H1 (cell line): ENCODE data around the gene CPA3. TPM values are rescaled to one million over a fixed set of nuclear protein-coding genes. Genes with fewer than 3 reads are reported as not detected.

Experiments
- CTCF ChIA-PET: fragments of 300-600 bp; sonication (Branson Sonifier 250); formaldehyde crosslinking; loops from one replicate; lab custom pipeline; 2021; ENCODE audit not compliant: partially characterized antibody; lab: Charles Lee
- POLR2A ChIA-PET: fragments of 300-600 bp; sonication (Branson Sonifier 250); formaldehyde crosslinking; loops from one replicate; lab custom pipeline; 2021; ENCODE audit warnings: inconsistent platforms; ENCODE audit not compliant: partially characterized antibody; lab: Charles Lee
- DNase-seq, 2 experiments: peaks; one replicate each; pipeline versions ENCODE4 v3.0.0 to v3.0.0-alpha.2; 2010 to 2022; ENCODE audit warnings: low spot score in 2 of 2, low read depth in 1 of 2, mixed read lengths in 1 of 2
- FAIRE-seq: peaks from 2 replicates; lab custom pipeline; 2011; peaks lifted over from hg19 to GRCh38; lab: Jason Lieb, UNC
- H2AFZ ChIP-seq: 2 replicates; pipeline ENCODE4 v1.8.1; 2012; ENCODE audit warnings: low read length, inconsistent platforms
- H2AK5ac ChIP-seq: 2 replicates; pipeline ENCODE4 v1.6.1; 2013; ENCODE audit warnings: low read depth, low read length
- H2BK120ac ChIP-seq: replicated peaks from 2 replicates; pipeline ENCODE3; 2013; ENCODE audit warnings: low read depth, low read length, inconsistent platforms
- H2BK12ac ChIP-seq: 2 replicates; pipeline ENCODE4 v1.6.1; 2013; ENCODE audit warnings: low read depth, low read length
- H2BK15ac ChIP-seq: 2 replicates; pipeline ENCODE4 v1.6.1; 2013; ENCODE audit warnings: low read length
- H2BK20ac ChIP-seq: 2 replicates; pipeline ENCODE4 v1.6.1; 2013; ENCODE audit warnings: low read length
- H2BK5ac ChIP-seq: 2 replicates; pipeline ENCODE4 v1.6.1; 2013; ENCODE audit warnings: low read depth, low read length
- H3K14ac ChIP-seq: 2 replicates; pipeline ENCODE4 v1.6.1; 2013; ENCODE audit warnings: inconsistent platforms; ENCODE audit not compliant: insufficient read length
- H3K18ac ChIP-seq: 2 replicates; pipeline ENCODE4 v1.6.1; 2013; ENCODE audit warnings: low read length; ENCODE audit errors: extremely low read depth
- H3K23ac ChIP-seq: 2 replicates; pipeline ENCODE4 v1.6.1; 2013; ENCODE audit warnings: inconsistent platforms; ENCODE audit not compliant: insufficient read length
- H3K23me2 ChIP-seq: 2 replicates; pipeline ENCODE4 v1.6.1; 2013; ENCODE audit warnings: low read depth, low read length
- H3K27ac ChIP-seq: 2 replicates; pipeline ENCODE4 v1.6.1; 2011; ENCODE audit warnings: low read depth, low read length, inconsistent platforms
- H3K27me3 ChIP-seq, 4 experiments: replicated peaks in 1 of 4; 1 replicate in 1 of 4; 2 replicates in 3 of 4; pipeline versions ENCODE4 v1.6.1 to v1.8.1; 2011 to 2013; ENCODE audit warnings: low read length in 3 of 4, mild to moderate bottlenecking in 3 of 4, inconsistent platforms in 2 of 4, mixed read lengths in 2 of 4, moderate library complexity in 1 of 4; ENCODE audit not compliant: control insufficient read depth in 3 of 4, insufficient read depth in 3 of 4; ENCODE audit errors: extremely low read depth in 1 of 4
- H3K36me3 ChIP-seq, 4 experiments: 2 replicates each; pipeline versions ENCODE4 v1.6.1 to v1.8.1; 2011 to 2013; ENCODE audit warnings: mild to moderate bottlenecking in 4 of 4, low read length in 3 of 4, moderate library complexity in 2 of 4, control low read depth in 1 of 4, inconsistent platforms in 1 of 4; ENCODE audit not compliant: insufficient read depth in 4 of 4, control insufficient read depth in 2 of 4
- H3K4ac ChIP-seq: replicated peaks from 2 replicates; pipeline ENCODE3; 2013; ENCODE audit warnings: low read length, low read depth, mixed read lengths, inconsistent platforms; ENCODE audit not compliant: insufficient read length
- H3K4me1 ChIP-seq, 4 experiments: replicated peaks in 1 of 4; 1 replicate in 1 of 4; 2 replicates in 3 of 4; pipeline versions ENCODE4 v1.6.1 to v1.8.1; 2011 to 2013; ENCODE audit warnings: low read length in 3 of 4, inconsistent platforms in 2 of 4, mixed read lengths in 1 of 4; ENCODE audit not compliant: insufficient read depth in 4 of 4, control insufficient read depth in 3 of 4
- H3K4me2 ChIP-seq, 2 experiments: 2 replicates each; pipeline versions ENCODE4 v1.6.1 to v1.8.1; 2011 to 2013; ENCODE audit warnings: low read depth in 2 of 2, low read length in 2 of 2, control low read depth in 1 of 2, inconsistent platforms in 1 of 2, mild to moderate bottlenecking in 1 of 2; ENCODE audit not compliant: insufficient read depth in 1 of 2
- H3K4me3 ChIP-seq, 4 experiments: fragments of 200-600, 300-600 bp in 1 of 4; sonication (generic), shearing (Covaris generic), sonication (Bioruptor Twin) in 1 of 4; 2 replicates each; pipeline versions ENCODE4 v1.5.1 to v1.8.1; 2011 to 2016; ENCODE audit warnings: low read length in 4 of 4, low read depth in 3 of 4, control low read depth in 2 of 4, inconsistent platforms in 2 of 4, mild to moderate bottlenecking in 2 of 4, mixed read lengths in 1 of 4, moderate library complexity in 1 of 4; ENCODE audit not compliant: insufficient read depth in 2 of 4; ENCODE audit errors: extremely low read depth in 1 of 4
- H3K56ac ChIP-seq: replicated peaks from 2 replicates; pipeline ENCODE3; 2013; ENCODE audit warnings: low read depth, mild to moderate bottlenecking, mixed read lengths, low read length, inconsistent platforms; ENCODE audit not compliant: insufficient read length
- H3K79me1 ChIP-seq: 2 replicates; pipeline ENCODE4 v1.6.1; 2013; ENCODE audit warnings: low read depth, low read length, control low read depth
- H3K79me2 ChIP-seq, 2 experiments: 2 replicates each; pipeline versions ENCODE4 v1.6.1 to v1.8.1; 2012 to 2013; ENCODE audit warnings: low read length in 2 of 2, mild to moderate bottlenecking in 2 of 2, inconsistent platforms in 1 of 2; ENCODE audit not compliant: insufficient read depth in 2 of 2, control insufficient read depth in 1 of 2
- H3K9ac ChIP-seq, 4 experiments: replicated peaks in 1 of 4; 1 replicate in 1 of 4; 2 replicates in 3 of 4; pipeline versions ENCODE4 v1.6.1 to v1.8.1; 2011 to 2013; ENCODE audit warnings: low read depth in 3 of 4, low read length in 3 of 4, control low read depth in 2 of 4, mild to moderate bottlenecking in 2 of 4, moderate library complexity in 2 of 4, inconsistent platforms in 1 of 4; ENCODE audit errors: extremely low read depth in 1 of 4
- H3K9me3 ChIP-seq, 2 experiments: 2 replicates each; pipeline versions ENCODE4 v1.6.1 to v1.8.1; 2012 to 2013; ENCODE audit warnings: mild to moderate bottlenecking in 2 of 2, moderate library complexity in 2 of 2, control low read depth in 1 of 2, inconsistent platforms in 1 of 2, low read depth in 1 of 2, low read length in 1 of 2, mixed read lengths in 1 of 2; ENCODE audit not compliant: insufficient read depth in 2 of 2
- H4K20me1 ChIP-seq, 2 experiments: replicated peaks in 1 of 2; 2 replicates each; pipeline versions ENCODE3 to v1.8.1; 2011 to 2013; ENCODE audit warnings: inconsistent platforms in 2 of 2, low read length in 2 of 2, mild to moderate bottlenecking in 1 of 2; ENCODE audit not compliant: insufficient read depth in 2 of 2, control insufficient read depth in 1 of 2
- H4K5ac ChIP-seq: 2 replicates; pipeline ENCODE4 v1.6.1; 2013; ENCODE audit warnings: low read length, low read depth, mixed read lengths, inconsistent platforms; ENCODE audit not compliant: insufficient read length
- H4K8ac ChIP-seq: 2 replicates; pipeline ENCODE4 v1.8.0; 2013; ENCODE audit warnings: mild to moderate bottlenecking, moderate library complexity, low read length, inconsistent platforms; ENCODE audit not compliant: insufficient read depth; ENCODE audit errors: extremely low read depth
- H4K91ac ChIP-seq: replicated peaks from 2 replicates; pipeline ENCODE3; 2013; ENCODE audit warnings: low read length, mixed read lengths, inconsistent platforms; ENCODE audit not compliant: insufficient read length
- BRCA1 ChIP-seq: IDR thresholded peaks from 2 replicates; pipeline ENCODE4 v1.6.1; 2012; ENCODE audit warnings: low read depth, low read length, improper control_type of control experiment
- CBX8 ChIP-seq: fragments of 300-800, 300-1000 bp; sonication (generic); IDR thresholded peaks from 2 replicates; pipeline ENCODE4 v1.7.1; 2016; ENCODE audit warnings: low read depth, low read length, borderline replicate concordance
- CHD1 ChIP-seq: IDR thresholded peaks from 2 replicates; pipeline ENCODE4 v1.6.1; 2012; ENCODE audit warnings: low read depth, low read length, improper control_type of control experiment
- EP300 ChIP-seq, 2 experiments: IDR thresholded peaks; 1 replicate in 1 of 2; 2 replicates in 1 of 2; pipeline ENCODE4 v1.6.1; 2011 to 2012; ENCODE audit warnings: low read depth in 2 of 2, low read length in 2 of 2, mild to moderate bottlenecking in 2 of 2, borderline replicate concordance in 1 of 2, inconsistent platforms in 1 of 2, moderate library complexity in 1 of 2
- EZH2 ChIP-seq: fragments of 200-600 bp; sonication (generic); IDR thresholded peaks from 2 replicates; pipeline ENCODE4 v1.7.1; 2012; ENCODE audit warnings: low read depth, mild to moderate bottlenecking, moderate library complexity, low read length, inconsistent platforms; ENCODE audit not compliant: severe bottlenecking
- FOSL1 ChIP-seq: IDR thresholded peaks from 2 replicates; pipeline ENCODE4 v1.6.1; 2011; ENCODE audit warnings: mild to moderate bottlenecking, low read depth, low read length, moderate library complexity; ENCODE audit not compliant: insufficient read depth
- KDM5A ChIP-seq: fragments of 200-600 bp; IDR thresholded peaks from 2 replicates; pipeline ENCODE4 v1.7.1; 2012; ENCODE audit warnings: mild to moderate bottlenecking, low read length, inconsistent platforms, mixed read lengths
- POLR2A ChIP-seq, 2 experiments: IDR thresholded peaks; 1 replicate in 1 of 2; 2 replicates in 1 of 2; pipeline ENCODE4 v1.6.1; 2011; ENCODE audit warnings: low read depth in 2 of 2, low read length in 2 of 2, mild to moderate bottlenecking in 2 of 2; ENCODE audit errors: control extremely low read depth in 1 of 2
- RFX5 ChIP-seq: IDR thresholded peaks from 2 replicates; pipeline ENCODE4 v1.6.1; 2011; ENCODE audit warnings: low read depth, low read length, improper control_type of control experiment, borderline replicate concordance
- RNF2 ChIP-seq: fragments of 200-900, 300-1000 bp; sonication (generic); IDR thresholded peaks from 2 replicates; pipeline ENCODE4 v1.7.1; 2016; ENCODE audit warnings: borderline replicate concordance, low read depth, mild to moderate bottlenecking, antibody characterized with exemption, low read length; ENCODE audit not compliant: poor library complexity, severe bottlenecking; ENCODE audit errors: missing control alignments
- SP1 ChIP-seq: IDR thresholded peaks from 2 replicates; pipeline ENCODE4 v1.6.1; 2011; ENCODE audit warnings: low read depth, low read length
- TCF12 ChIP-seq: IDR thresholded peaks from 2 replicates; pipeline ENCODE4 v1.6.1; 2011; ENCODE audit warnings: low read depth, mild to moderate bottlenecking, low read length
- YY1 ChIP-seq: IDR thresholded peaks from 2 replicates; pipeline ENCODE4 v1.6.1; 2011; ENCODE audit warnings: low read depth, mild to moderate bottlenecking, low read length
- ZNF274 ChIP-seq: IDR thresholded peaks from 2 replicates; pipeline ENCODE4 v1.7.0; 2012; ENCODE audit warnings: low read length, borderline replicate concordance; ENCODE audit errors: extremely low read depth
- WGBS, 2 experiments: shearing (Covaris generic) in 1 of 2; methylation state at CpG; one replicate each; pipeline versions ENCODE4 v1.1.6 to v1.1.7; 2013 to 2015; ENCODE audit warnings: low lambda C conversion rate in 2 of 2, mixed read lengths in 2 of 2, inconsistent platforms in 1 of 2, low coverage in 1 of 2, missing lambda C conversion rate in 1 of 2; ENCODE audit not compliant: insufficient replicate concordance in 2 of 2, insufficient coverage in 1 of 2, insufficient read length in 1 of 2; ENCODE audit errors: extremely low coverage in 1 of 2, missing lambda C conversion rate in 1 of 2; 5-methylcytosine and 5-hydroxymethylcytosine counted together
- polyA plus RNA-seq, 7 experiments: library from polyadenylated mRNA; depleted of rRNA in 3 of 7; stranded (reverse) in 5 of 7; unstranded in 2 of 7; fragments of >200 nt in 5 of 7; fragments of 200-250 nt in 2 of 7; gene quantifications; 1 replicate in 5 of 7; 2 replicates in 1 of 7; 4 replicates in 1 of 7; pipeline versions ENCODE4 v1.2.1 to v1.2.3, GENCODE V29; 2011 to 2013; ENCODE audit warnings: missing spikeins in 2 of 7, mixed read lengths in 2 of 7
- total RNA-seq: library from RNA; stranded (reverse); fragmentation: NEBNext Ultra II Directional; extraction: Animal tissue kit (Norgen Biotek cat#: 25700); gene quantifications from 2 replicates; pipeline ENCODE4 v1.2.1, GENCODE V29; 2021
- TF ChIP-seq, protein P1 (sequence below): IDR thresholded peaks from 2 replicates; pipeline ENCODE4 v1.6.1; 2012; ENCODE audit warnings: inconsistent platforms

Gene CPA3
- total and polyA plus RNA-seq, 2 of the 8 experiments (the other 6 are each of a cell fraction or from before 2014, with no cell fraction given): not detected

DNA sequence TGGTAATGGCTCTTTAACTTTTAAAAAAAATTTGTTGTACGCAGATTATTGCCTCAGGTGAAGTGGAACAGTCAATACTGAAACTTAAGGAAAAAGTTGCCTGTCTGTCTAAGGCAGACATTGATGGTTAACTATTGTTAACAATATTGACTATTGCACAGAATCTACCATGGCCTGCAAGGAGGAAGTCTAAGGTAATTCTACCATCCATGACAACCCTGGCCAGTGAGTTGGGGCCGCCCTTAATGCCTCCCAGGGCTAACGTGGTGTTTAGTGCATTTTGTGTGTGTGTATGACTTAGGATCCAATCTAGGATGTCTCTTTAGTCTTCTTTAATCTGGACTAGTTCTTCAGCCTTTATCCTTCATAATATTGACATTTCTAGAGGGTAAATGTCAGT is 39.6 kb upstream of the CPA3 start:
- Histone ChIP-seq H3K56ac (no peak overlapping the region), H3K79me2 (no peaks in the 10 kb centered on the region), H3K18ac (no peak overlapping the region), H3K23me2 (no peaks in the 10 kb centered on the region), H4K20me1 (no peaks in the 10 kb centered on the region), H4K5ac (no peak overlapping the region), H2BK12ac (no peak overlapping the region), H3K4me2 (no peak overlapping the region), H2BK5ac (no peak overlapping the region), H3K4me1 (peaks cover 0 to 5% (median 4%) of the 10 kb centered on the region in 4 experiments; a peak in 3 of 7 replicates), H4K8ac (no peak overlapping the region), H2AFZ (no peak overlapping the region), H3K14ac (no peak overlapping the region), H3K27me3 (no peaks in the 10 kb centered on the region), H3K27ac (no peak overlapping the region), H3K4ac (no peak overlapping the region), H4K91ac (no peak overlapping the region), H3K9ac (no peak overlapping the region), H3K79me1 (no peaks in the 10 kb centered on the region), H2AK5ac (no peak overlapping the region), H2BK15ac (no peak overlapping the region), H2BK20ac (no peak overlapping the region), H2BK120ac (no peak overlapping the region), H3K36me3 (no peaks in the 10 kb centered on the region), H3K23ac (no peak overlapping the region), H3K9me3 (no peaks in the 10 kb centered on the region), H3K4me3 (no peak overlapping the region)
- no peak for DNase-seq
- CTCF ChIA-PET: no interaction called here
- 83% methylated on average over 3 of the region's 3 CpGs; no CpG with 5 or more reads in 1 of the 2 experiments for WGBS, 2 experiments
- POLR2A ChIA-PET: no interaction called here
- no peak for FAIRE-seq
- TF ChIP-seq EZH2 (no peak), YY1 (no peak), EP300 (IDR thresholded peaks at IDR 0.05; ENCODE audit: borderline replicate concordance in 1 of 2, low read depth in 2 of 2, low read length in 2 of 2) (no peak), RFX5 (no peak), CBX8 (no peak), BRCA1 (no peak), FOSL1 (no peak), SP1 (no peak), KDM5A (no peak), ZNF274 (no peak), CHD1 (no peak), TCF12 (no peak), POLR2A (IDR thresholded peaks at IDR 0.05; ENCODE audit: control extremely low read depth in 1 of 2, low read depth in 2 of 2, low read length in 2 of 2) (no peak), RNF2 (no peak)
- TF ChIP-seq, protein P1, sequence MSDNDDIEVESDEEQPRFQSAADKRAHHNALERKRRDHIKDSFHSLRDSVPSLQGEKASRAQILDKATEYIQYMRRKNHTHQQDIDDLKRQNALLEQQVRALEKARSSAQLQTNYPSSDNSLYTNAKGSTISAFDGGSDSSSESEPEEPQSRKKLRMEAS: no peak
